ENCODE measurements around the gene CACFD1.
"Not testable (repeated sequence)": the region's sequence is repeated elsewhere in the genome, so short reads cannot be mapped to it uniquely, and the experiment has no call there.

The CACFD1 gene

GRCh38 chr9:133440874-133441273 lies 18.9 kb upstream of the CACFD1 start:
- DNase-seq = no peak

GRCh38 chr9:133441571-133441970 lies 18.2 kb upstream of the CACFD1 start:
- no peak for DNase-seq

- DNase-seq = no peak
These were observed 16.5 kb upstream of the CACFD1 start for GRCh38 chr9:133443248-133443647.

- DNase-seq = no peak
These were observed 15.8 kb upstream of the CACFD1 start for GRCh38 chr9:133443982-133444381.

GRCh38 chr9:133445293-133445969 lies 14.3 kb upstream of the CACFD1 start:
- no peak for DNase-seq

- no peak for DNase-seq
These were observed 11.2 kb upstream of the CACFD1 start for GRCh38 chr9:133448487-133448972.

GRCh38 chr9:133449760-133450159 lies 10.0 kb upstream of the CACFD1 start:
- DNase-seq = no peak

GRCh38 chr9:133451865-133452264 lies 7.9 kb upstream of the CACFD1 start:
- DNase-seq = not testable (repeated sequence)

- DNase-seq = no peak
These were observed 7.2 kb upstream of the CACFD1 start for GRCh38 chr9:133452562-133452961.

GRCh38 chr9:133453651-133454050 lies 6.1 kb upstream of the CACFD1 start:
- no peak for DNase-seq

- no peak for DNase-seq
These were observed 5.5 kb upstream of the CACFD1 start for GRCh38 chr9:133454325-133454724.

- DNase-seq = no peak
These were observed 4.7 kb upstream of the CACFD1 start for GRCh38 chr9:133454943-133455673.

- DNase-seq = no peak
These were observed 3.8 kb upstream of the CACFD1 start for GRCh38 chr9:133455936-133456335.

- no peak for DNase-seq
These were observed 3.4 kb upstream of the CACFD1 start for GRCh38 chr9:133456409-133456808.

- no peak for DNase-seq
These were observed 2.5 kb upstream of the CACFD1 start for GRCh38 chr9:133457233-133457632.

- DNase-seq = no peak
These were observed 2.0 kb upstream of the CACFD1 start for GRCh38 chr9:133457748-133458147.

GRCh38 chr9:133458643-133459312 lies 1.0 kb upstream of the CACFD1 start:
- no peak for DNase-seq

GRCh38 chr9:133460405-133461175 lies 812 bp downstream of the CACFD1 start:
- DNase-seq = no peak

GRCh38 chr9:133461975-133462374 lies 2.2 kb downstream of the CACFD1 start:
- DNase-seq = no peak

- DNase-seq = no peak
These were observed 3.6 kb downstream of the CACFD1 start for GRCh38 chr9:133463234-133463863.

GRCh38 chr9:133463864-133464615 lies 4.3 kb downstream of the CACFD1 start:
- no peak for DNase-seq

- DNase-seq = no peak
These were observed 4.9 kb downstream of the CACFD1 start for GRCh38 chr9:133464638-133465037.

All from hematopoietic multipotent progenitor cell treated with erythropoietin and hydrocortisone succinate and interleukin-3 and kit ligand, for 8 days (in vitro differentiated cells).